HepG2 (cell line): ENCODE data around the gene CSRNP3. TPM values are rescaled to one million over a fixed set of nuclear protein-coding genes. Genes with fewer than 3 reads are reported as not detected.

Source experiments
- ATAC-seq: fragments of 200-7000 bp; cut with Tn5 transposase; 3 replicates; pipeline ENCODE4 v1.9.1; 2020; ENCODE audit warnings: mild to moderate bottlenecking, moderate library complexity
- BruUV-seq: library from RNA; stranded (reverse); fragments of 400-500 nt; replicated peaks from 2 replicates; lab custom pipeline; 2021; lab: Mats Ljungman, UMichigan
- CTCF ChIA-PET: fragments of 300-600 bp; formaldehyde crosslinking; extraction: SDS; loops from one replicate; lab custom pipeline; 2021; ENCODE audit warnings: low total read pairs, inconsistent platforms, low intra/inter-chr PET ratio; lab: Yijun Ruan, JAX
- POLR2A ChIA-PET: fragments of 350-600 bp; sonication (Branson Sonifier 250); formaldehyde crosslinking; loops from one replicate; lab custom pipeline; 2020; ENCODE audit warnings: antibody characterized with exemption, inconsistent platforms; lab: Yijun Ruan, JAX
- DNase-seq: peaks from one replicate; pipeline ENCODE4 v3.0.0-alpha.2; 2015; ENCODE audit warnings: low spot score
- FAIRE-seq: peaks from 3 replicates; lab custom pipeline; 2011; peaks lifted over from hg19 to GRCh38; lab: Jason Lieb, UNC
- H2AFZ ChIP-seq: one replicate; pipeline ENCODE4 v1.6.1; 2011; ENCODE audit warnings: low read length, inconsistent platforms
- H3K27ac ChIP-seq: fragments of 300-600 bp; 3 replicates; pipeline ENCODE4 v1.8.0; 2011; ENCODE audit warnings: mixed run types, mild to moderate bottlenecking, mixed read lengths, low read length, inconsistent platforms; ENCODE audit not compliant: insufficient read depth; ENCODE audit errors: extremely low read length
- H3K27me3 ChIP-seq, 2 experiments: fragments of 200-600 bp in 1 of 2; 2 replicates in 1 of 2; 3 replicates in 1 of 2; pipeline versions ENCODE4 v1.6.0 to v1.8.0; 2011; ENCODE audit warnings: low read length in 2 of 2, mild to moderate bottlenecking in 2 of 2, moderate library complexity in 2 of 2, inconsistent platforms in 1 of 2; ENCODE audit not compliant: insufficient read depth in 2 of 2, control insufficient read depth in 1 of 2
- H3K36me3 ChIP-seq, 2 experiments: fragments of 200-600 bp in 1 of 2; replicated peaks in 1 of 2; 2 replicates in 1 of 2; 3 replicates in 1 of 2; pipeline versions ENCODE4 v1.5.1 to v1.8.0; 2011; ENCODE audit warnings: low read length in 2 of 2, inconsistent platforms in 1 of 2; ENCODE audit not compliant: insufficient read depth in 2 of 2, control insufficient read depth in 1 of 2
- H3K4me1 ChIP-seq: 2 replicates; pipeline ENCODE4 v1.5.1; 2012; ENCODE audit warnings: low read length, inconsistent platforms; ENCODE audit not compliant: insufficient read depth
- H3K4me2 ChIP-seq: 2 replicates; pipeline ENCODE4 v1.6.0; 2011; ENCODE audit warnings: low read depth, low read length, inconsistent platforms
- H3K4me3 ChIP-seq, 3 experiments: fragments of 200-600 bp in 1 of 3; sonication (generic), shearing (Covaris generic) in 1 of 3; replicated peaks in 1 of 3; 2 replicates each; pipeline ENCODE4 v1.5.1; 2011 to 2016; ENCODE audit warnings: low read length in 3 of 3, inconsistent platforms in 2 of 3, low read depth in 2 of 3, mild to moderate bottlenecking in 2 of 3, control low read depth in 1 of 3, mixed read lengths in 1 of 3; ENCODE audit not compliant: insufficient read depth in 1 of 3
- H3K79me2 ChIP-seq: one replicate; pipeline ENCODE4 v1.6.1; 2011; ENCODE audit warnings: low read length, inconsistent platforms; ENCODE audit not compliant: insufficient read depth
- H3K9ac ChIP-seq: 2 replicates; pipeline ENCODE4 v1.6.0; 2011; ENCODE audit warnings: mild to moderate bottlenecking, low read depth, low read length, inconsistent platforms; ENCODE audit not compliant: insufficient read depth
- H3K9me3 ChIP-seq: 2 replicates; pipeline ENCODE4 v1.5.1; 2012; ENCODE audit warnings: mild to moderate bottlenecking, low read length
- H4K20me1 ChIP-seq: 2 replicates; pipeline ENCODE4 v1.6.0; 2011; ENCODE audit warnings: inconsistent platforms, mild to moderate bottlenecking, low read length, moderate library complexity; ENCODE audit not compliant: insufficient read depth
- FLYWCH1 ChIP-seq: sonication (generic); formaldehyde crosslinking; IDR thresholded peaks from 2 replicates; pipeline ENCODE4 v1.8.1; 2023; ENCODE audit warnings: mild to moderate bottlenecking, missing genetic modification reagents
- HMGA1 ChIP-seq: sonication (generic); formaldehyde crosslinking; conservative IDR thresholded peaks from 2 replicates; pipeline ENCODE4 v1.4.0; 2020; ENCODE audit warnings: missing genetic modification reagents
- HOXD1 ChIP-seq: sonication (generic); formaldehyde crosslinking; IDR thresholded peaks from 2 replicates; pipeline ENCODE4 v1.5.0; 2020; ENCODE audit warnings: missing genetic modification reagents
- NONO ChIP-seq, 2 experiments: fragments of 450-650 bp in 1 of 2; sonication (generic) in 1 of 2; formaldehyde crosslinking in 1 of 2; IDR thresholded peaks in 1 of 2; conservative IDR thresholded peaks in 1 of 2; 2 replicates each; pipeline versions ENCODE4 v1.6.1 to v1.8.0; 2017 to 2022; ENCODE audit warnings: mild to moderate bottlenecking in 1 of 2, missing genetic modification reagents in 1 of 2, moderate library complexity in 1 of 2
- PTBP1 ChIP-seq: fragments of 200-400 bp; formaldehyde crosslinking; IDR thresholded peaks from 2 replicates; pipeline ENCODE4 v1.6.1; 2018; ENCODE audit warnings: low read length, low read depth; ENCODE audit not compliant: poor library complexity, severe bottlenecking
- TIGD3 ChIP-seq: sonication (generic); formaldehyde crosslinking; IDR thresholded peaks from 2 replicates; pipeline ENCODE4 v1.5.1; 2020; ENCODE audit warnings: mild to moderate bottlenecking, missing genetic modification reagents, borderline replicate concordance
- ZNF674 ChIP-seq: sonication (generic); formaldehyde crosslinking; IDR thresholded peaks from 2 replicates; pipeline ENCODE4 v1.5.0; 2020; ENCODE audit warnings: low read depth, mild to moderate bottlenecking, missing genetic modification reagents
- ZNF691 ChIP-seq: sonication (generic); formaldehyde crosslinking; IDR thresholded peaks from 2 replicates; pipeline ENCODE4 v1.4.0; 2020; ENCODE audit warnings: missing genetic modification reagents, low read depth, mild to moderate bottlenecking, borderline replicate concordance
- ZNF891 ChIP-seq: sonication (generic); formaldehyde crosslinking; IDR thresholded peaks from 2 replicates; pipeline ENCODE4 v1.5.0; 2020; ENCODE audit warnings: mild to moderate bottlenecking, missing genetic modification reagents
- WGBS: methylation state at CpG from one replicate; pipeline ENCODE4 v1.1.6; 2017; ENCODE audit warnings: low lambda C conversion rate; 5-methylcytosine and 5-hydroxymethylcytosine counted together
- in situ Hi-C: cut with HindIII; loops from 2 replicates; pipeline ENCODE4 v1.10.0; 2017; ENCODE audit warnings: low pct_unique_long_range_greater_than_20kb; ENCODE audit not compliant: extremely low pct_ligation_motif_present
- intact Hi-C: fragments of 100-400 bp; cut with micrococcal nuclease; formaldehyde crosslinking; loops from one replicate; pipeline ENCODE4 v1.10.0; 2022; ENCODE audit not compliant: unreplicated experiment
- polyA plus RNA-seq, 8 experiments: library from polyadenylated mRNA; depleted of rRNA in 3 of 8; stranded (reverse) in 7 of 8; unstranded in 1 of 8; fragments of >200 nt; fragmentation: Illumina TruSeq in 4 of 8; extraction: Trizol in 4 of 8; gene quantifications; 2 replicates each; pipeline versions ENCODE4 v1.2.1 to v1.2.3, GENCODE V29; 2011 to 2016; ENCODE audit warnings: low read depth in 4 of 8, missing spikeins in 1 of 8, mixed read lengths in 1 of 8; ENCODE audit not compliant: insufficient read depth in 1 of 8
- total RNA-seq, 5 experiments: library from RNA; depleted of rRNA; stranded (reverse); fragments of >200 nt; fragmentation: Illumina TruSeq; extraction: Trizol; gene quantifications; 2 replicates each; pipeline ENCODE4 v1.2.3, GENCODE V29; 2016; ENCODE audit warnings: low read depth in 1 of 5
- TF ChIP-seq, protein P1 (sequence below): sonication (generic); formaldehyde crosslinking; IDR thresholded peaks from 2 replicates; pipeline ENCODE4 v1.5.1; 2020; ENCODE audit warnings: missing genetic modification reagents, mild to moderate bottlenecking, borderline replicate concordance
- TF ChIP-seq, protein P2 (sequence below): sonication (generic); formaldehyde crosslinking; IDR thresholded peaks from 2 replicates; pipeline ENCODE4 v1.5.0; 2020; ENCODE audit warnings: missing genetic modification reagents

The CSRNP3 gene
- total and polyA plus RNA-seq, 2 of the 13 experiments (the other 11 are each of a cell fraction or from before 2014, with no cell fraction given), result not detected

GRCh38 chr2:165716091-165716490, 246.6 kb downstream of the CSRNP3 start:
- ATAC-seq, result no peak
- Histone ChIP-seq H2AFZ (no peak overlapping the region), H3K9ac (no peak overlapping the region), H3K79me2 (no peaks in the 10 kb centered on the region), H3K9me3 (no peaks in the 10 kb centered on the region), H3K4me1 (no peaks in the 10 kb centered on the region), H3K4me3 (no peak overlapping the region), H3K27ac (no peak overlapping the region), H3K4me2 (no peak overlapping the region), H3K27me3 (peaks cover 0 to 5% of the 10 kb centered on the region in 2 experiments; a peak in 1 of 5 replicates), H4K20me1 (no peaks in the 10 kb centered on the region), H3K36me3 (no peaks in the 10 kb centered on the region)
- DNase-seq, result no peak
- no peak for TF ChIP-seq PTBP1
- no peak for FAIRE-seq
- BruUV-seq, result no TSS peak
- WGBS, result 1% methylated on average over 1 of the region's 1 CpG
- ChIA-PET POLR2A (no interaction called here), CTCF (no interaction called here)
- in situ Hi-C loops, result no loop called here
- intact Hi-C loops, result no loop called here

DNA sequence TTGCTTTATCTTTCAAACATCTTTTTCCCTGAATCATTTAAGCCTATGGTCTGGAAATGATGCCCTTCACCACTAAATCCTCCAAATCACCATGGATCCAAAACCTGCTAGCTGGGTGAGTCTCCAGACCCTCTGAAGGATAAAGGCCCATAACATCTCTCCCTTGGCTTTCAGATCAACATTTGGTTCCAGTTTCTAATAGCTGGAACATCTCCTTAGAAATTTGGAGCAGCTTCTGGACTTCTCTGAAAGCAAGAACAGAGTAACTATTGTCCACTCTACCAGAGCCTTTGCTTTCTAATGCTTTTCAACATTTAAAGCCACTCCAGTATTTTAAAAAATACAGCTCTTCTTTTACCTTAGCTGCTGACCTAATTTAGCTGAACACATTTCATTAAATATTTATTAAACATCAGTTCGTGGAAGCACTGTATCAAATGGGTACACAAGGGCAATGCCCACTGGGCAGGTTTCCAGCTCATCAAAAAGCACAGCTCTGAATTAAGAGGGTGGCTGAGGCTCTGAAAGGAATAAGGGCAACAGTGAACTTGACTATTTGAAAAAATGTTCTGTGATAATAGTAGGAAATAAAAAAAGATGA, 249.2 kb downstream of the CSRNP3 start:
- Histone ChIP-seq H3K9me3 (no peaks in the 10 kb centered on the region), H3K4me2 (no peak overlapping the region), H3K79me2 (no peaks in the 10 kb centered on the region), H4K20me1 (no peaks in the 10 kb centered on the region), H3K27me3 (peaks cover 0 to 13% of the 10 kb centered on the region in 2 experiments; a peak in 3 of 5 replicates), H3K36me3 (no peaks in the 10 kb centered on the region), H3K4me3 (no peak overlapping the region), H2AFZ (no peak overlapping the region), H3K4me1 (no peaks in the 10 kb centered on the region), H3K27ac (no peak overlapping the region), H3K9ac (no peak overlapping the region)
- ChIA-PET CTCF (no interaction called here), POLR2A (no interaction called here)
- 0% methylated on average over 1 of the region's 1 CpG for WGBS
- ATAC-seq (no peak), DNase-seq (no peak), FAIRE-seq (no peak)
- BruUV-seq, result no TSS peak
- TF ChIP-seq ZNF891 (CRISPR knock-in tag), result no peak
- TF ChIP-seq TIGD3, result no peak
- TF ChIP-seq, protein P1, sequence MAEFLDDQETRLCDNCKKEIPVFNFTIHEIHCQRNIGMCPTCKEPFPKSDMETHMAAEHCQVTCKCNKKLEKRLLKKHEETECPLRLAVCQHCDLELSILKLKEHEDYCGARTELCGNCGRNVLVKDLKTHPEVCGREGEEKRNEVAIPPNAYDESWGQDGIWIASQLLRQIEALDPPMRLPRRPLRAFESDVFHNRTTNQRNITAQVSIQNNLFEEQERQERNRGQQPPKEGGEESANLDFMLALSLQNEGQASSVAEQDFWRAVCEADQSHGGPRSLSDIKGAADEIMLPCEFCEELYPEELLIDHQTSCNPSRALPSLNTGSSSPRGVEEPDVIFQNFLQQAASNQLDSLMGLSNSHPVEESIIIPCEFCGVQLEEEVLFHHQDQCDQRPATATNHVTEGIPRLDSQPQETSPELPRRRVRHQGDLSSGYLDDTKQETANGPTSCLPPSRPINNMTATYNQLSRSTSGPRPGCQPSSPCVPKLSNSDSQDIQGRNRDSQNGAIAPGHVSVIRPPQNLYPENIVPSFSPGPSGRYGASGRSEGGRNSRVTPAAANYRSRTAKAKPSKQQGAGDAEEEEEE, result no peak
- no peak for TF ChIP-seq FLYWCH1
- TF ChIP-seq ZNF674 (CRISPR knock-in tag), result no peak
- TF ChIP-seq HOXD1 (CRISPR knock-in tag), result no peak
- TF ChIP-seq, protein P2, sequence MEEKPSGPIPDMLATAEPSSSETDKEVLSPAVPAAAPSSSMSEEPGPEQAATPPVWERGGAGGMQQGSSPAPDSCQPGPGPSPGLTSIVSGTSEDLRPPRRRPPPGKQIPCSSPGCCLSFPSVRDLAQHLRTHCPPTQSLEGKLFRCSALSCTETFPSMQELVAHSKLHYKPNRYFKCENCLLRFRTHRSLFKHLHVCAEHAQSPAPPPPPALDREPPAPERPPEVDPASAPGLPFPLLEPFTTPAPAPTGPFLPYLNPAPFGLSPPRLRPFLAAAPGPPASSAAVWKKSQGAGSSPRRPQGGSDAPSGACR (CRISPR knock-in tag), result no peak
- TF ChIP-seq HMGA1, result no peak
- no peak for TF ChIP-seq ZNF691 (CRISPR knock-in tag)
- TF ChIP-seq NONO (IDR thresholded peaks at IDR 0.05), result no peak
- no peak for TF ChIP-seq NONO (CRISPR knock-in tag; conservative IDR thresholded peaks at IDR 0.05)
- intact Hi-C loops (no loop called here), in situ Hi-C loops (no loop called here)
